Measurements from ENCODE around the gene LTBP1. TPM values are rescaled to one million over a fixed set of nuclear protein-coding genes. Genes with fewer than 3 reads are reported as not detected.

The LTBP1 gene
- total and polyA plus RNA-seq, 8 donors = 11.0 to 134 (median 25.6) TPM

DNA sequence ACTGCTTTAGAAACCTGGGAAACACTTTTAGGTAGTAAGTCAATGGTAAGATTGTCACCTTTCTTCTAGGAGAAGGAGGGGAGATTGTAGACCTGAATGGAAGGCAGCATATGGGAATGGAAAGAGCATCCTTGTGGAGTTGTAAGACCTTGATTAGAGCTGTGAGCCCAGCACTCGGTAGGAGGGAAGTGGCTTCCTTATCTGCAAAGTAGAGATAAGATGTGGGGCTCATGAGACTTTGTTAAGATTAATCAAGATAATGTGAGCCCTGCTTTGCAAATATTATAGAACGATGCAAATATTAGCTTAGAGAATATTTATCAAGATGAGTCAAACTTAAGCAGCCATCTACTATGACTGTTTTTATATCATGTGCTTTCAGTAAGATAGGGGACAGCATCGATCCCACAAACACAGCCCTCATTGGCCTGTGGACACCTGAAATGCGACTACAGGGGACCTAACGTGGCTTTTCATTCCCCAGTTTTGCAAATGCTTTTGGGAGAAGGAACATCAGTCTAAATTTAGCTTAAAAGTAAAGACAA lies 243.7 kb downstream of the LTBP1 start:
- Histone ChIP-seq H3K36me3 (peaks cover 0 to 19% (median 8%) of the 10 kb centered on the region in 4 donors), H3K4me3 (no peak overlapping the region), H3K27ac (no peak overlapping the region), H3K27me3 (no peaks in the 10 kb centered on the region), H3K9me3 (no peaks in the 10 kb centered on the region), H3K4me1 (peaks cover 0 to 21% (median 11%) of the 10 kb centered on the region in 4 donors)
- no peak for DNase-seq
- intact Hi-C loops (cut with DNase I; ENCODE audit: low total_unique reads) = no loop called here
- no peak for TF ChIP-seq EP300 (IDR thresholded peaks at IDR 0.05)
- no peak for TF ChIP-seq POLR2AphosphoS5 (IDR thresholded peaks at IDR 0.05)
- TF ChIP-seq CTCF (IDR thresholded peaks at IDR 0.05) = no peak
- TF ChIP-seq POLR2A (IDR thresholded peaks at IDR 0.05) = no peak
- WGBS, 5 donors = 18 to 38% (median 31%) methylated on average over 5 of the region's 5 CpGs

DNA sequence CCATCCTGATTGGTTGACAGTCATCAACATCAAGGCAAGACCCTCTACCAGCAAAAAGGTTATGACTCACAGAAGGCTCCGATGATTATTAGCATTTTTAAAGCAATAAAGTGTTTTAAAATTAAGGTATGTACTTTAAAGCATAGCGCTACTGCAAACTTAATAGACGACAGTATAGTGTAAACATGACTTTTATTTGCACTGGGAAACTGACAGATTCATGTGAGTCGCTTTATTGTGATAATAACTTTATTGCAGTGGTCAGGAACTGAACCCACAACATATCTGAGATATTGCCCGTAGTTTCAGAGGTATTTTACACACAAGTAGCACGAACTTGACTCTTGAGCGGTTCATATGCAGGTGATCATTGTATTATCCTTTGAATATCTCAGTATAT lies 249.1 kb downstream of the LTBP1 start:
- peaks cover 0 to 12% (median 3%) of the 10 kb centered on the region in 4 donors for H3K4me1 ChIP-seq
- H3K4me3 ChIP-seq = no peak overlapping the region
- TF ChIP-seq CTCF (IDR thresholded peaks at IDR 0.05) (no peak), POLR2A (IDR thresholded peaks at IDR 0.05) (no peak), EP300 (IDR thresholded peaks at IDR 0.05) (no peak), POLR2AphosphoS5 (IDR thresholded peaks at IDR 0.05) (no peak)
- no peak overlapping the region for H3K27ac ChIP-seq
- DNase-seq = no peak
- H3K9me3 ChIP-seq = no peaks in the 10 kb centered on the region
- no peaks in the 10 kb centered on the region for H3K36me3 ChIP-seq
- intact Hi-C loops (cut with DNase I; ENCODE audit: low total_unique reads) = no loop called here
- no peaks in the 10 kb centered on the region for H3K27me3 ChIP-seq
- 73 to 83% (median 78%) methylated on average over 7 of the region's 7 CpGs for WGBS, 5 donors

GRCh38 chr2:33196700-33197099 lies 249.9 kb downstream of the LTBP1 start:
- TF ChIP-seq POLR2AphosphoS5 (IDR thresholded peaks at IDR 0.05) (no peak), CTCF (IDR thresholded peaks at IDR 0.05) (no peak), POLR2A (IDR thresholded peaks at IDR 0.05) (no peak), EP300 (IDR thresholded peaks at IDR 0.05) (no peak)
- Histone ChIP-seq H3K4me3 (no peak overlapping the region), H3K27ac (no peak overlapping the region), H3K9me3 (no peaks in the 10 kb centered on the region), H3K36me3 (no peaks in the 10 kb centered on the region), H3K27me3 (no peaks in the 10 kb centered on the region), H3K4me1 (peaks cover 0 to 6% (median 0%) of the 10 kb centered on the region in 4 donors)
- no peak for DNase-seq
- intact Hi-C loops (cut with DNase I; ENCODE audit: low total_unique reads) = no loop called here
- 84 to 97% (median 92%) methylated on average over 3 of the region's 3 CpGs for WGBS, 5 donors

- H3K9me3 ChIP-seq = no peaks in the 10 kb centered on the region
- H3K4me3 ChIP-seq = no peak overlapping the region
- H3K27me3 ChIP-seq = no peaks in the 10 kb centered on the region
- intact Hi-C loops (cut with DNase I; ENCODE audit: low total_unique reads) = no loop called here
- 68 to 78% (median 76%) methylated on average over 5 of the region's 5 CpGs for WGBS, 5 donors
- no peak overlapping the region for H3K27ac ChIP-seq
- DNase-seq = no peak
- H3K4me1 ChIP-seq = peaks cover 0 to 9% (median 0%) of the 10 kb centered on the region in 4 donors
- H3K36me3 ChIP-seq = no peaks in the 10 kb centered on the region
- no peak for TF ChIP-seq EP300 (IDR thresholded peaks at IDR 0.05)
- TF ChIP-seq CTCF (IDR thresholded peaks at IDR 0.05) = no peak
- no peak for TF ChIP-seq POLR2AphosphoS5 (IDR thresholded peaks at IDR 0.05)
- TF ChIP-seq POLR2A (IDR thresholded peaks at IDR 0.05) = no peak
Observed at GRCh38 chr2:33197198-33197938, 250.6 kb downstream of the LTBP1 start.
